MCF 10A (cell line): ENCODE results near the gene RNFT2. TPM values are rescaled to one million over a fixed set of nuclear protein-coding genes. Genes with fewer than 3 reads are reported as not detected.
A peak's percentile ranks its signal among the peaks of the same experiment; 100 is the strongest.

Experiments used
- BruUV-seq: library from RNA; stranded (reverse); fragments of 400-500 nt; replicated peaks from 2 replicates; lab custom pipeline; 2021; lab: Mats Ljungman, UMichigan
- CTCF ChIA-PET: fragments of 300-600 bp; sonication (Branson Sonifier 250); formaldehyde crosslinking; extraction: SDS; loops from one replicate; lab custom pipeline; 2021; ENCODE audit warnings: antibody characterized with exemption, inconsistent platforms; lab: Yijun Ruan, JAX
- POLR2A ChIA-PET: fragments of 300-600, 350-650 bp; sonication (Branson Sonifier 250); formaldehyde crosslinking; extraction: SDS; loops from one replicate; lab custom pipeline; 2020; ENCODE audit warnings: antibody characterized with exemption, inconsistent platforms; lab: Yijun Ruan, JAX
- DNase-seq: peaks from one replicate; pipeline ENCODE4 v3.0.0-alpha.2; 2018; ENCODE audit not compliant: unreplicated experiment
- H3K27ac Mint-ChIP-seq: one replicate; pipeline ENCODE4 v1.8.0; 2022; ENCODE audit warnings: mild to moderate bottlenecking, low read depth, mixed read lengths; ENCODE audit not compliant: unreplicated experiment
- H3K27me3 Mint-ChIP-seq: one replicate; pipeline ENCODE4 v1.8.0; 2022; ENCODE audit warnings: mixed read lengths; ENCODE audit not compliant: insufficient read depth, unreplicated experiment
- H3K36me3 Mint-ChIP-seq: one replicate; pipeline ENCODE4 v1.8.0; 2022; ENCODE audit warnings: mild to moderate bottlenecking, moderate library complexity, mixed read lengths; ENCODE audit not compliant: insufficient read depth, unreplicated experiment
- H3K4me1 Mint-ChIP-seq: one replicate; pipeline ENCODE4 v1.8.0; 2022; ENCODE audit warnings: mixed read lengths; ENCODE audit not compliant: insufficient read depth, unreplicated experiment
- H3K4me3 Mint-ChIP-seq: one replicate; pipeline ENCODE4 v1.8.0; 2022; ENCODE audit warnings: mild to moderate bottlenecking, moderate library complexity, mixed read lengths; ENCODE audit not compliant: unreplicated experiment
- H3K9me3 Mint-ChIP-seq: one replicate; pipeline ENCODE4 v1.8.0; 2022; ENCODE audit warnings: mixed read lengths; ENCODE audit not compliant: unreplicated experiment
- CTCF ChIP-seq: fragments of 200-600 bp; IDR thresholded peaks from one replicate; pipeline ENCODE4 v1.8.0; 2022; ENCODE audit warnings: antibody characterized with exemption, mild to moderate bottlenecking; ENCODE audit not compliant: unreplicated experiment
- intact Hi-C: fragments of 100-400 bp; cut with micrococcal nuclease; formaldehyde crosslinking; loops from 2 replicates; pipeline ENCODE4 v1.14.1; 2022
- total RNA-seq: library from RNA; stranded (reverse); gene quantifications from 2 replicates; pipeline ENCODE4 v1.2.3, GENCODE V29; 2022

RNFT2 gene
- total RNA-seq, 1 experiment from 2014 or later = 7.2 TPM

DNA sequence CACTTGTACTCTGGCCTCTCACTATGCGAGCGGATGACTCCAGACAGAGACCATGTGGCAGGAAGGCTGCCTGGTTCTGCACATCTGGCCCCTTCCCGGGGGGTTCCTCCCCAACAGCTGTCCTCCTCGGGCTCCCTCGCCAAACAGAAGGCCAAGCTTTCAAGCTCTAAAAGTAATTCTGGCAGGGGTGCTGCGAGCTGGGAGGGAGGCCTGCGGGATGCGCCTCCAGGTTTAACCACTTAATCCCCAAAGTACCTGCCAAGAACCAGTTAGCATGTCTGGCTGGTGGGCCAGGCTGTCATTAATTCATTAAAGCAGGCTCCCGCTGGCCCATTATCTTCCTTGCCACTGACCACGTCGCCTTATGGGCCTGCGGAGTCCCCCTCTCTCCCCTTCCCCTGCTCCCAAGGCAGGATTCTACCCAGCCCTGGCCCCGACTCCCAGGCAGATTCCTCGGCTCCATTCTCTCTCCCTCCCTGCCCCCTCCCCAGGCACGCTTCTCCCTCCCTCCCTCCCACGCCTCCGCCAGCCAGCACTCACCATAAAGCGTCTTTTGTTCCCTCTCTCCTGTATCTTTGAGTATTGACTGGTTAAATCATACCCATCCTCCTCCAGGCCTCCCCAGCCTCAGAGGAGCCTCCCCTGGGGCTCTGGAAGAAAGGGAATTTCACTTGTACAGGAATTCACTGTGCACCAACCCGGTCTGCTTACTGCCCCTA is 138.2 kb downstream of the RNFT2 start:
- H3K4me3 Mint-ChIP-seq = no peak overlapping the region

GRCh38 chr12:116878567-116879508 is 140.7 kb downstream of the RNFT2 start:
- DNase-seq = peak; percentile 66
- POLR2A ChIA-PET = interaction anchor here (0.6 to 3.0 kb wide), 6 partner anchors 13 to 290 kb away, joined by 3 to 18 read pairs (median 5); no protein-coding TSS in a partner anchor
- BruUV-seq = TSS peak; percentile 59
- Mint-ChIP-seq H3K4me3 (peak overlapping the region; percentile 80), H3K9me3 (no peaks in the 10 kb centered on the region), H3K36me3 (no peaks in the 10 kb centered on the region), H3K27ac (no peak overlapping the region), H3K27me3 (peaks cover 25% of the 10 kb centered on the region), H3K4me1 (peaks cover 19% of the 10 kb centered on the region)
- TF ChIP-seq CTCF = no peak
- CTCF ChIA-PET = interaction anchor here (1.2 to 1.7 kb wide), 3 partner anchors 12 to 22 kb away, joined by 3 to 7 read pairs (median 7); no protein-coding TSS in a partner anchor
- intact Hi-C loops = no loop called here

More for the DNA sequence above, 138.2 kb downstream of the RNFT2 start:
- no TSS peak for BruUV-seq
- no peak for DNase-seq
- intact Hi-C loops = no loop called here
- Mint-ChIP-seq H3K9me3 (no peaks in the 10 kb centered on the region), H3K27me3 (peaks cover 25% of the 10 kb centered on the region), H3K4me1 (peaks cover 19% of the 10 kb centered on the region), H3K27ac (no peak overlapping the region), H3K36me3 (no peaks in the 10 kb centered on the region)
- TF ChIP-seq CTCF = no peak
- ChIA-PET CTCF (interaction anchor here (0.5 kb wide), 1 partner anchor 988 kb away, joined by 3 read pairs; no protein-coding TSS in a partner anchor), POLR2A (no interaction called here)

DNA sequence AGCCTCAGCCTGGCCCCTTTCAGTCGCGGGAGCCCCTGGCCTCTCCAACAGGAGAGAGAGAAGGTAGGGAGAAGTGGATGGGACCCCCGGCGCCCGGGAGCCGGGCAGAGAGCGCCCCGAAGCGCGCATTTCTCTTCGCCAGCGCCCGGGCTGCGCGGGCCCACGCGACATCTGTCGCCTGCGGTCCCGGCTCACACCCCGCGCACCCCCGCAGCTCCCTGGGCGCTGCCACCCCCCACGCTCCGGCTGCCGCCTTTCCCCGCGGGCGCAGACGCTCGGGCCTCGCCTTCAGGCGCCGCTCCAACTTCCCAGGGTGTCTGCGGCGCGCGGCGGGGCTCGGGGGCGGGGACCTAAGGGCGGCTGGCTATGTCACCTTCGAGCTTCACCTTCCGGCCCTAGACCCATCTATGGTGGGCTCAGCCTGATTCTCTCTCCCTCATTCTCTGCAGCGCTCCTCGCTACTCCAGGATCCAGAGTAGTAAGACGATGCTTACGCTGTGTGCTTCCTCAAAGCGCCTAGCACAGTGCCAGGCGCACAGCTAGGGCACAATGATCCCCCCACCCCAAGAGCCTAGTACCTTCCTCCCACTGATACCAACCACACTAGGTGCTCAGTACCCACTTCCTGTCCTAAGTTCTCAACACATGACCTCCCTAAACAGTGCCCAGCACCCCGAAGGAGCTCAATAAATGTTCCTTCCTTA is 141.5 kb downstream of the RNFT2 start:
- CTCF ChIA-PET = interaction anchor here (1.1 to 2.0 kb wide), 6 partner anchors 10 to 170 kb away, joined by 3 to 9 read pairs (median 6); no protein-coding TSS in a partner anchor
- intact Hi-C loops = loop anchor here (5.0 to 10.0 kb wide), 2 partner anchors 62 to 145 kb away; partner anchors contain the start of genes RNFT2 and SPRING1
- no peaks in the 10 kb centered on the region for H3K36me3 Mint-ChIP-seq
- H3K27me3 Mint-ChIP-seq = peaks cover 25% of the 10 kb centered on the region
- POLR2A ChIA-PET = interaction anchor here (0.9 to 3.0 kb wide), 5 partner anchors 14 to 161 kb away, joined by 3 to 18 read pairs (median 6); no protein-coding TSS in a partner anchor
- no TSS peak for BruUV-seq
- H3K9me3 Mint-ChIP-seq = no peaks in the 10 kb centered on the region
- no peak for DNase-seq
- no peak overlapping the region for H3K27ac Mint-ChIP-seq
- no peak for TF ChIP-seq CTCF
- H3K4me1 Mint-ChIP-seq = peaks cover 19% of the 10 kb centered on the region
- peak overlapping the region; percentile 80 for H3K4me3 Mint-ChIP-seq
